ENCODE data around the gene CD8B.

DNA sequence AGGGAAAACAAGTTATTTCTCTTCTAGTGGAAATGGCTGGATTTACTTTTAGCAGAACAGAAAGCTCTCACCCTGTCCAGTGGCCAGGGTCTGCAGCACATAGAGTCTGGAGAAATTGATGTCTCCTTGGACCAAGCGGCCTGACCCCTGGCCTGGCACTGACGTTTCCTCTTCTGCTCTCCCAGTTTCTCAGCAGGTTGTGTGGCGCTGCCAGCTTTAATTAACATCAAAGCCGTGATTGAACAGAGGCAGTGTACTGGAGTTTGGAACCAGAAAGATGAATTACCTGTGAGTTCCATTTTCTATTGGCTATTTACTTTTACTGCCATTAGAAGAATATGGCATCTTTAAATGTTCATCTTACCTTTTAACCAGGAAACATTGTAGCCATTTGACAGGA lies 91.8 kb downstream of the CD8B start:
- TF ChIP-seq EZH2phosphoT487 (IDR thresholded peaks at IDR 0.05; ENCODE audit: borderline replicate concordance, low read length), result no peak
- no peak for TF ChIP-seq EZH2 (IDR thresholded peaks at IDR 0.05; ENCODE audit: low read length, unreplicated experiment)
- TF ChIP-seq, protein P1, sequence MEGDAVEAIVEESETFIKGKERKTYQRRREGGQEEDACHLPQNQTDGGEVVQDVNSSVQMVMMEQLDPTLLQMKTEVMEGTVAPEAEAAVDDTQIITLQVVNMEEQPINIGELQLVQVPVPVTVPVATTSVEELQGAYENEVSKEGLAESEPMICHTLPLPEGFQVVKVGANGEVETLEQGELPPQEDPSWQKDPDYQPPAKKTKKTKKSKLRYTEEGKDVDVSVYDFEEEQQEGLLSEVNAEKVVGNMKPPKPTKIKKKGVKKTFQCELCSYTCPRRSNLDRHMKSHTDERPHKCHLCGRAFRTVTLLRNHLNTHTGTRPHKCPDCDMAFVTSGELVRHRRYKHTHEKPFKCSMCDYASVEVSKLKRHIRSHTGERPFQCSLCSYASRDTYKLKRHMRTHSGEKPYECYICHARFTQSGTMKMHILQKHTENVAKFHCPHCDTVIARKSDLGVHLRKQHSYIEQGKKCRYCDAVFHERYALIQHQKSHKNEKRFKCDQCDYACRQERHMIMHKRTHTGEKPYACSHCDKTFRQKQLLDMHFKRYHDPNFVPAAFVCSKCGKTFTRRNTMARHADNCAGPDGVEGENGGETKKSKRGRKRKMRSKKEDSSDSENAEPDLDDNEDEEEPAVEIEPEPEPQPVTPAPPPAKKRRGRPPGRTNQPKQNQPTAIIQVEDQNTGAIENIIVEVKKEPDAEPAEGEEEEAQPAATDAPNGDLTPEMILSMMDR (conservative IDR thresholded peaks at IDR 0.05; ENCODE audit: low read depth, low read length), result no peak
